HepG2 (cell line): ENCODE data around the gene MACROD2. TPM values are rescaled to one million over a fixed set of nuclear protein-coding genes. Genes with fewer than 3 reads are reported as not detected.

Source experiments
- ATAC-seq: fragments of 200-7000 bp; cut with Tn5 transposase; 3 replicates; pipeline ENCODE4 v1.9.1; 2020; ENCODE audit warnings: mild to moderate bottlenecking, moderate library complexity
- BruUV-seq: library from RNA; stranded (reverse); fragments of 400-500 nt; replicated peaks from 2 replicates; lab custom pipeline; 2021; lab: Mats Ljungman, UMichigan
- CTCF ChIA-PET: fragments of 300-600 bp; formaldehyde crosslinking; extraction: SDS; loops from one replicate; lab custom pipeline; 2021; ENCODE audit warnings: low total read pairs, inconsistent platforms, low intra/inter-chr PET ratio; lab: Yijun Ruan, JAX
- POLR2A ChIA-PET: fragments of 350-600 bp; sonication (Branson Sonifier 250); formaldehyde crosslinking; loops from one replicate; lab custom pipeline; 2020; ENCODE audit warnings: antibody characterized with exemption, inconsistent platforms; lab: Yijun Ruan, JAX
- DNase-seq: peaks from one replicate; pipeline ENCODE4 v3.0.0-alpha.2; 2015; ENCODE audit warnings: low spot score
- FAIRE-seq: peaks from 3 replicates; lab custom pipeline; 2011; peaks lifted over from hg19 to GRCh38; lab: Jason Lieb, UNC
- H2AFZ ChIP-seq: one replicate; pipeline ENCODE4 v1.6.1; 2011; ENCODE audit warnings: low read length, inconsistent platforms
- H3K27ac ChIP-seq: fragments of 300-600 bp; 3 replicates; pipeline ENCODE4 v1.8.0; 2011; ENCODE audit warnings: mixed run types, mild to moderate bottlenecking, mixed read lengths, low read length, inconsistent platforms; ENCODE audit not compliant: insufficient read depth; ENCODE audit errors: extremely low read length
- H3K27me3 ChIP-seq, 2 experiments: fragments of 200-600 bp in 1 of 2; 2 replicates in 1 of 2; 3 replicates in 1 of 2; pipeline versions ENCODE4 v1.6.0 to v1.8.0; 2011; ENCODE audit warnings: low read length in 2 of 2, mild to moderate bottlenecking in 2 of 2, moderate library complexity in 2 of 2, inconsistent platforms in 1 of 2; ENCODE audit not compliant: insufficient read depth in 2 of 2, control insufficient read depth in 1 of 2
- H3K36me3 ChIP-seq, 2 experiments: fragments of 200-600 bp in 1 of 2; replicated peaks in 1 of 2; 2 replicates in 1 of 2; 3 replicates in 1 of 2; pipeline versions ENCODE4 v1.5.1 to v1.8.0; 2011; ENCODE audit warnings: low read length in 2 of 2, inconsistent platforms in 1 of 2; ENCODE audit not compliant: insufficient read depth in 2 of 2, control insufficient read depth in 1 of 2
- H3K4me1 ChIP-seq: 2 replicates; pipeline ENCODE4 v1.5.1; 2012; ENCODE audit warnings: low read length, inconsistent platforms; ENCODE audit not compliant: insufficient read depth
- H3K4me2 ChIP-seq: 2 replicates; pipeline ENCODE4 v1.6.0; 2011; ENCODE audit warnings: low read depth, low read length, inconsistent platforms
- H3K4me3 ChIP-seq, 3 experiments: fragments of 200-600 bp in 1 of 3; sonication (generic), shearing (Covaris generic) in 1 of 3; replicated peaks in 1 of 3; 2 replicates each; pipeline ENCODE4 v1.5.1; 2011 to 2016; ENCODE audit warnings: low read length in 3 of 3, inconsistent platforms in 2 of 3, low read depth in 2 of 3, mild to moderate bottlenecking in 2 of 3, control low read depth in 1 of 3, mixed read lengths in 1 of 3; ENCODE audit not compliant: insufficient read depth in 1 of 3
- H3K79me2 ChIP-seq: one replicate; pipeline ENCODE4 v1.6.1; 2011; ENCODE audit warnings: low read length, inconsistent platforms; ENCODE audit not compliant: insufficient read depth
- H3K9ac ChIP-seq: 2 replicates; pipeline ENCODE4 v1.6.0; 2011; ENCODE audit warnings: mild to moderate bottlenecking, low read depth, low read length, inconsistent platforms; ENCODE audit not compliant: insufficient read depth
- H3K9me3 ChIP-seq: 2 replicates; pipeline ENCODE4 v1.5.1; 2012; ENCODE audit warnings: mild to moderate bottlenecking, low read length
- H4K20me1 ChIP-seq: 2 replicates; pipeline ENCODE4 v1.6.0; 2011; ENCODE audit warnings: inconsistent platforms, mild to moderate bottlenecking, low read length, moderate library complexity; ENCODE audit not compliant: insufficient read depth
- ARHGAP35 ChIP-seq: sonication (generic); formaldehyde crosslinking; IDR thresholded peaks from 2 replicates; pipeline ENCODE4 v1.9.0; 2022; ENCODE audit warnings: mild to moderate bottlenecking, inconsistent platforms, moderate library complexity, missing genetic modification reagents, borderline replicate concordance
- ARNTL ChIP-seq: sonication (generic); formaldehyde crosslinking; IDR thresholded peaks from 2 replicates; pipeline ENCODE4 v1.4.0; 2020; ENCODE audit warnings: mild to moderate bottlenecking, missing genetic modification reagents
- MAFF ChIP-seq: IDR thresholded peaks from 2 replicates; pipeline ENCODE4 v1.6.1; 2011; ENCODE audit warnings: low read depth, low read length, improper control_type of control experiment
- MAFK ChIP-seq, 2 experiments: IDR thresholded peaks in 1 of 2; conservative IDR thresholded peaks in 1 of 2; 2 replicates each; pipeline ENCODE4 v1.6.1; 2011; ENCODE audit warnings: improper control_type of control experiment in 2 of 2, low read length in 2 of 2
- THYN1 ChIP-seq: sonication (generic); formaldehyde crosslinking; IDR thresholded peaks from 2 replicates; pipeline ENCODE4 v1.8.1; 2023; ENCODE audit warnings: low read depth, mild to moderate bottlenecking, moderate library complexity, missing genetic modification reagents, borderline replicate concordance
- ZNF354B ChIP-seq: sonication (generic); formaldehyde crosslinking; IDR thresholded peaks from 2 replicates; pipeline ENCODE4 v1.8.0; 2022; ENCODE audit warnings: mild to moderate bottlenecking, missing genetic modification reagents
- ZSCAN29 ChIP-seq: sonication (generic); formaldehyde crosslinking; conservative IDR thresholded peaks from 2 replicates; pipeline ENCODE4 v1.4.0; 2020; ENCODE audit warnings: mild to moderate bottlenecking, missing genetic modification reagents
- WGBS: methylation state at CpG from one replicate; pipeline ENCODE4 v1.1.6; 2017; ENCODE audit warnings: low lambda C conversion rate; 5-methylcytosine and 5-hydroxymethylcytosine counted together
- in situ Hi-C: cut with HindIII; loops from 2 replicates; pipeline ENCODE4 v1.10.0; 2017; ENCODE audit warnings: low pct_unique_long_range_greater_than_20kb; ENCODE audit not compliant: extremely low pct_ligation_motif_present
- intact Hi-C: fragments of 100-400 bp; cut with micrococcal nuclease; formaldehyde crosslinking; loops from one replicate; pipeline ENCODE4 v1.10.0; 2022; ENCODE audit not compliant: unreplicated experiment
- polyA plus RNA-seq, 8 experiments: library from polyadenylated mRNA; depleted of rRNA in 3 of 8; stranded (reverse) in 7 of 8; unstranded in 1 of 8; fragments of >200 nt; fragmentation: Illumina TruSeq in 4 of 8; extraction: Trizol in 4 of 8; gene quantifications; 2 replicates each; pipeline versions ENCODE4 v1.2.1 to v1.2.3, GENCODE V29; 2011 to 2016; ENCODE audit warnings: low read depth in 4 of 8, missing spikeins in 1 of 8, mixed read lengths in 1 of 8; ENCODE audit not compliant: insufficient read depth in 1 of 8
- total RNA-seq, 5 experiments: library from RNA; depleted of rRNA; stranded (reverse); fragments of >200 nt; fragmentation: Illumina TruSeq; extraction: Trizol; gene quantifications; 2 replicates each; pipeline ENCODE4 v1.2.3, GENCODE V29; 2016; ENCODE audit warnings: low read depth in 1 of 5
- TF ChIP-seq, protein P1 (sequence below): sonication (generic); formaldehyde crosslinking; IDR thresholded peaks from 2 replicates; pipeline ENCODE4 v1.5.0; 2020; ENCODE audit warnings: missing genetic modification reagents, mild to moderate bottlenecking, borderline replicate concordance

MACROD2 gene
- total and polyA plus RNA-seq, 2 of the 13 experiments (the other 11 are each of a cell fraction or from before 2014, with no cell fraction given): 0.13 to 0.51 TPM

DNA sequence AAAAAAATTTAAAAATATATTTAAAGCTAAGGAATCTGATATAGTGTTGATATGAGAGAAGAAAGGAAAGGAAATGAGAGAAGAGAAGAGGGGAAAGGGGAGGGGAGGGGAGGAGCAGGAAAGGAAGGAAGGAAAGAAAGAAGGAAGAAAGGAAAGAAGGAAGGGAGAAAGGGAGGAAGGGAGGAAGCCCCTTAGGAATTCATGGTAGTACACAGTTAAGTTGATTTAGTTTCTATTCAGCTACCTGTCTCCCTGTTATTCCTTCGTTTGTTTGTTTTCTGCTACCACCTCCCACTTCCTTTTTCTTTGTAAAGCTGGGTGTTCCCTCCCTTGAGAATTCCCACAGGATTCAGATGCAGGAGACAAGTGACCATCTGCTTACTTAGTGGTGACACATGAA, 1367.5 kb downstream of the MACROD2 start (continued):
- TF ChIP-seq THYN1 (CRISPR knock-in tag) (no peak), ZNF354B (CRISPR knock-in tag) (no peak)

- DNase-seq (no peak), FAIRE-seq (no peak), ATAC-seq (no peak)
- Histone ChIP-seq H2AFZ (no peak overlapping the region), H3K4me3 (no peak overlapping the region), H3K36me3 (no peaks in the 10 kb centered on the region), H3K79me2 (no peaks in the 10 kb centered on the region), H3K9ac (no peak overlapping the region), H3K27me3 (no peaks in the 10 kb centered on the region), H3K4me1 (no peaks in the 10 kb centered on the region), H4K20me1 (no peaks in the 10 kb centered on the region), H3K4me2 (no peak overlapping the region), H3K27ac (no peak overlapping the region), H3K9me3 (peaks cover 31% of the 10 kb centered on the region)
- ChIA-PET POLR2A (no interaction called here), CTCF (no interaction called here)
- no TSS peak for BruUV-seq
- 2% methylated on average over 2 of the region's 2 CpGs for WGBS
- in situ Hi-C loops (no loop called here), intact Hi-C loops (no loop called here)
- peak; percentile 36 to 62; a peak in 3 of 4 replicates for TF ChIP-seq MAFK (conservative IDR thresholded peaks at IDR 0.05 in 1 of 2, IDR thresholded peaks at IDR 0.05 in 1 of 2; ENCODE audit: low read length in 2 of 2)
- no peak for TF ChIP-seq ARNTL (CRISPR knock-in tag)
- TF ChIP-seq ZSCAN29 (CRISPR knock-in tag): no peak
- TF ChIP-seq, protein P1, sequence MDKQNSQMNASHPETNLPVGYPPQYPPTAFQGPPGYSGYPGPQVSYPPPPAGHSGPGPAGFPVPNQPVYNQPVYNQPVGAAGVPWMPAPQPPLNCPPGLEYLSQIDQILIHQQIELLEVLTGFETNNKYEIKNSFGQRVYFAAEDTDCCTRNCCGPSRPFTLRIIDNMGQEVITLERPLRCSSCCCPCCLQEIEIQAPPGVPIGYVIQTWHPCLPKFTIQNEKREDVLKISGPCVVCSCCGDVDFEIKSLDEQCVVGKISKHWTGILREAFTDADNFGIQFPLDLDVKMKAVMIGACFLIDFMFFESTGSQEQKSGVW (CRISPR knock-in tag): no peak
These were observed 1369.5 kb downstream of the MACROD2 start for GRCh38 chr20:15364781-15365180.

DNA sequence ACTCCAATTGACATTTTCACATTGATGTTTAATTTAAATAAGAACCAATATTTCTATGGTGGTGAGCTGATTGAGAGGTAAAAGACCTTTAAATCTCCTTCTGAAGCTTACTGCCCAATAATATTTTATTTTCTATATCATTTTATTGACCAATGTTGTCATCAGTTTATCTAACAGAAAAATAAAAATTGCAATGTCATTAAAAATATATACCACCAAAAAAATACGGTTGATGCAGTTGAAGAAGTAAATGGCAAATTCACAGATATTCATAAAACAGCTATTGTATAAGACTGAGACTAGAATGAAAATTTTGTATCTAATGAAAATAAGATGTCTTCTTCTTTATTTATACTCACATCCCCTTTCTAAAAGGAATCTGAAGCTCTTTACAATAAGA, 1375.1 kb downstream of the MACROD2 start:
- FAIRE-seq (no peak), DNase-seq (no peak), ATAC-seq (no peak)
- H3K27ac ChIP-seq: no peak overlapping the region
- H3K4me3 ChIP-seq: no peak overlapping the region
- no peaks in the 10 kb centered on the region for H3K27me3 ChIP-seq
- intact Hi-C loops: no loop called here
- H4K20me1 ChIP-seq: no peaks in the 10 kb centered on the region
- TF ChIP-seq MAFF (peak; percentile 33; the same call in 1 of the 2 replicates), MAFK (conservative IDR thresholded peaks at IDR 0.05 in 1 of 2, IDR thresholded peaks at IDR 0.05 in 1 of 2; ENCODE audit: low read length in 2 of 2) (peak; percentile 56 to 72), ARHGAP35 (CRISPR knock-in tag) (no peak)
- ChIA-PET POLR2A (no interaction called here), CTCF (no interaction called here)
- 3% methylated on average over 1 of the region's 1 CpG for WGBS
- no peaks in the 10 kb centered on the region for H3K36me3 ChIP-seq
- H2AFZ ChIP-seq: no peak overlapping the region
- H3K9me3 ChIP-seq: peaks cover 17% of the 10 kb centered on the region; the same call in 1 of the 2 replicates
- H3K4me2 ChIP-seq: no peak overlapping the region
- no TSS peak for BruUV-seq
- H3K79me2 ChIP-seq: no peaks in the 10 kb centered on the region
- H3K4me1 ChIP-seq: no peaks in the 10 kb centered on the region
- no peak overlapping the region for H3K9ac ChIP-seq
- in situ Hi-C loops: no loop called here
